Tibial nerve (tissue), 4 donors: ENCODE results near the gene CUL3. TPM values are rescaled to one million over a fixed set of nuclear protein-coding genes. Genes with fewer than 3 reads are reported as not detected.

Source experiments
- DNase-seq, 2 donors: peaks; one replicate each; pipeline ENCODE4 v3.0.0-alpha.2; 2019; ENCODE audit warnings: low spot score in 2 of 2
- H3K27ac ChIP-seq, 4 donors: fragments of 200-600 bp; sonication (generic) in 3 of 4; one replicate each; pipeline ENCODE4 v1.5.1; 2017 to 2019; ENCODE audit warnings: mild to moderate bottlenecking in 1 of 4
- H3K27me3 ChIP-seq, 2 donors: fragments of 200-600 bp; sonication (generic) in 1 of 2; one replicate each; pipeline versions ENCODE4 v1.5.1 to v1.6.0; 2017 to 2019
- H3K36me3 ChIP-seq, 3 donors: fragments of 200-600 bp; sonication (generic); one replicate each; pipeline ENCODE4 v1.5.1; 2018 to 2019
- H3K4me1 ChIP-seq, 4 donors: fragments of 200-600 bp; sonication (generic) in 3 of 4; one replicate each; pipeline ENCODE4 v1.5.1; 2017 to 2019
- H3K4me3 ChIP-seq, 4 donors: fragments of 200-600 bp; sonication (generic) in 3 of 4; one replicate each; pipeline ENCODE4 v1.5.1; 2017 to 2019; ENCODE audit warnings: mild to moderate bottlenecking in 1 of 4, moderate library complexity in 1 of 4
- H3K9me3 ChIP-seq, 4 donors: fragments of 200-600 bp; sonication (generic) in 3 of 4; one replicate each; pipeline ENCODE4 v1.5.1; 2017 to 2019
- EP300 ChIP-seq, 2 donors: sonication (generic); formaldehyde crosslinking; IDR thresholded peaks; one replicate each; pipeline ENCODE4 v1.6.1; 2017; ENCODE audit warnings: antibody characterized with exemption in 2 of 2, mild to moderate bottlenecking in 1 of 2
- POLR2A ChIP-seq, 2 donors: fragments of 450-650 bp; IDR thresholded peaks; one replicate each; pipeline ENCODE4 v1.6.1; 2017; ENCODE audit warnings: antibody characterized with exemption in 2 of 2, mild to moderate bottlenecking in 2 of 2, moderate library complexity in 2 of 2
- WGBS, 2 donors: methylation state at CpG; one replicate each; pipeline ENCODE4 v1.1.5; 2018; 5-methylcytosine and 5-hydroxymethylcytosine counted together
- total RNA-seq, 4 donors: library from RNA; depleted of rRNA; stranded (reverse); fragments of >200 nt; gene quantifications; one replicate each; pipeline ENCODE4 v1.1.0, GENCODE V29; 2016
- TF ChIP-seq, protein P1 (sequence below), 5 experiments: fragments of 200-600 bp in 3 of 5; fragments of 450-650 bp in 2 of 5; sonication (generic) in 3 of 5; IDR thresholded peaks; one replicate each; pipeline ENCODE4 v1.5.1; 2016 to 2019; ENCODE audit warnings: antibody characterized with exemption in 5 of 5, mild to moderate bottlenecking in 3 of 5, moderate library complexity in 2 of 5

Gene CUL3
- total RNA-seq, 4 donors from 2014 or later = 63.0 to 72.2 (median 67.3) TPM

DNA sequence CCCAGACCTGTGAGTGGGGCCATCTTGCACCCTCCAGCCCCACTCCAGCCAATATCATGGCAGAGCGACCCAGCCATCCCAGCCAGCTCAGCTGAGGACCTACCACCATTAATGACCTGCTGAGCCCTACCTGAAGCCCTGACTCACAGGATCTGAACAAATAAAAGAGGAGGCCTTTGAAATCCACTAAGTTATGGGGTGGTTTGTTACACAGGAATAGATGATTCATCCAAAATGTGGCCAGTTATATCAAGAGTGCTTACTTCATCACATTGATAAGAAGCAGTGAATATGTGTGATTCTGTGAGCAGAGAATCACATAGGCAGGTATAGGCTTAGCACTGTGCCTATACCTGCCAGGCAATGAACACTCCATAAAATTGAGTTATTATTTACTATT lies 148.5 kb downstream of the CUL3 start:
- H3K9me3 ChIP-seq = no peaks in the 10 kb centered on the region
- no peaks in the 10 kb centered on the region for H3K4me1 ChIP-seq
- no peak overlapping the region for H3K4me3 ChIP-seq
- no peaks in the 10 kb centered on the region for H3K36me3 ChIP-seq
- 92 to 100% methylated on average over 1 of the region's 1 CpG for WGBS, 2 donors
- TF ChIP-seq POLR2A (IDR thresholded peaks at IDR 0.05) = no peak
- TF ChIP-seq EP300 (IDR thresholded peaks at IDR 0.05) = no peak
- TF ChIP-seq, protein P1, sequence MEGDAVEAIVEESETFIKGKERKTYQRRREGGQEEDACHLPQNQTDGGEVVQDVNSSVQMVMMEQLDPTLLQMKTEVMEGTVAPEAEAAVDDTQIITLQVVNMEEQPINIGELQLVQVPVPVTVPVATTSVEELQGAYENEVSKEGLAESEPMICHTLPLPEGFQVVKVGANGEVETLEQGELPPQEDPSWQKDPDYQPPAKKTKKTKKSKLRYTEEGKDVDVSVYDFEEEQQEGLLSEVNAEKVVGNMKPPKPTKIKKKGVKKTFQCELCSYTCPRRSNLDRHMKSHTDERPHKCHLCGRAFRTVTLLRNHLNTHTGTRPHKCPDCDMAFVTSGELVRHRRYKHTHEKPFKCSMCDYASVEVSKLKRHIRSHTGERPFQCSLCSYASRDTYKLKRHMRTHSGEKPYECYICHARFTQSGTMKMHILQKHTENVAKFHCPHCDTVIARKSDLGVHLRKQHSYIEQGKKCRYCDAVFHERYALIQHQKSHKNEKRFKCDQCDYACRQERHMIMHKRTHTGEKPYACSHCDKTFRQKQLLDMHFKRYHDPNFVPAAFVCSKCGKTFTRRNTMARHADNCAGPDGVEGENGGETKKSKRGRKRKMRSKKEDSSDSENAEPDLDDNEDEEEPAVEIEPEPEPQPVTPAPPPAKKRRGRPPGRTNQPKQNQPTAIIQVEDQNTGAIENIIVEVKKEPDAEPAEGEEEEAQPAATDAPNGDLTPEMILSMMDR (IDR thresholded peaks at IDR 0.05) = no peak
- H3K27ac ChIP-seq = no peak overlapping the region
- no peak for DNase-seq
- H3K27me3 ChIP-seq = no peaks in the 10 kb centered on the region

DNA sequence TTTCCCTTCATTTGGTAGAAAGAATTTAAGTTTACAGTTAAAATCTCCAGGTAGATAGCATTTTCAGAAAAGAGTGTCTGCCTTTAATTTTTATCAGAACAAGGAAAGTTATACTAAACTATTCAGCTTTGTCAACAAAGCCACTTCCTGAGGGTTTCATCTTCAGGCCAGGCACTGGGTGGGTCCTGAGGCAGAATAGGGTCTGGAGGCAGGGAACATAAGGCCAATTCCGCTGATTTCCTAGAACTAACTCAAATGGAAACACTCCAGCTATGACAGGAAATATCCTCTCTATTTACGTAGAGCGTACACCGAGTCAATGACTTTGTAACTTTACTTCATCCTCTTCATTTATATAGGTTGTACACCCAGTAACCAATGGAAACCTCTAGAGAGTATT lies 150.5 kb downstream of the CUL3 start:
- Histone ChIP-seq H3K27me3 (no peaks in the 10 kb centered on the region), H3K27ac (no peak overlapping the region), H3K4me1 (no peaks in the 10 kb centered on the region), H3K36me3 (no peaks in the 10 kb centered on the region), H3K9me3 (peaks cover 0 to 5% (median 0%) of the 10 kb centered on the region in 4 donors), H3K4me3 (no peak overlapping the region)
- no peak for TF ChIP-seq POLR2A (IDR thresholded peaks at IDR 0.05)
- WGBS, 2 donors = 78 to 88% methylated on average over 4 of the region's 4 CpGs
- DNase-seq = no peak

DNA sequence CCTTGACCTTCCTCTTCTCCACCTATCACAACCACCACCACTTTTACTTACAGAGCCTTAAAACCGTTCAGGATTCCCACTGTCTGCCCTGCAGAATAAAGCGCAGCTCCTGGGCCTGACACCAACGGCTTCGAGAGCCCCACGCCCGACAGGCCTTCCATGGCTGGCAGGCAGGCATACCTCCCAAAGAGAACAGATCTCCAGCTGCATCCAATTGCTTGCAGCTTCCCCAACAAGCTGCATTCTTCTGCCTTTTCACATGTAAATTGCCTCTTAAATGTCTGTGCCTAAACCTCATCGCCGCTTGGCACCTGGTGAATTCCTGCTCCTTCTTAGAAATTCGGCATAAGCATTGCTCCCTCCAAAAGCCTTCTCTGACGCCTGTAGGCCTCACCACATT lies 151.7 kb downstream of the CUL3 start:
- no peak overlapping the region for H3K4me3 ChIP-seq
- H3K27me3 ChIP-seq = no peaks in the 10 kb centered on the region
- no peaks in the 10 kb centered on the region for H3K36me3 ChIP-seq
- TF ChIP-seq EP300 (IDR thresholded peaks at IDR 0.05) (no peak), POLR2A (IDR thresholded peaks at IDR 0.05) (no peak)
- TF ChIP-seq, protein P1 (IDR thresholded peaks at IDR 0.05) = no peak
- H3K4me1 ChIP-seq = no peaks in the 10 kb centered on the region
- no peak for DNase-seq
- H3K9me3 ChIP-seq = peaks cover 0 to 9% (median 0%) of the 10 kb centered on the region in 4 donors
- no peak overlapping the region for H3K27ac ChIP-seq
- WGBS, 2 donors = 55 to 62% methylated on average over 10 of the region's 10 CpGs

DNA sequence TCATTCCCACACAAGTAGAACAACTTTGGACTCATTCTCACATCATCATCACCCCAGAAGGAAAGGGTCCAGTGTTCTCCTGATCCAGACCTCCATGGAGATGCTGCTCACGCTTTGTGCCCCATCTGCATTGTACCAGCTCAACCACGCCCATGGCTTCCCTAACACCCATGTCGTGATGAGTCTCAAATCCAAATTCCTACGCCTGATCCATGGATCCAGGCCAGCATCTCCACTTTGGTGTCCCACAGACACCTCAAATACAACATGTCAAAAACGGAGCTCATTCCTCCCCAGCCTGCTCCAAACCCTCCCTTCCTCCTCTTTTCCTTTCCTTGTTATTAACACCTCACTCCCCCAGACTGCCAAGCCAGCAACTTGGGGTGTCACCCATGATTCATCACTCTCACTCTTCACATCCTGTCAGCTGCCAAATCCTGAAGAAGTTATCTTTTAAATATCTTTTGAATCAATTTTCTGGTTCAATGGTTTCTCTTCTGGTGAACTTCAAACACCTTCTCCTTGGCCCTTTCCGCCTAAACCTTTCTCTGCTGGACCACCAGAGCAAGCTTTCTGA lies 153.1 kb downstream of the CUL3 start:
- WGBS, 2 donors = 82 to 89% methylated on average over 6 of the region's 6 CpGs
- Histone ChIP-seq H3K27ac (no peak overlapping the region), H3K36me3 (no peaks in the 10 kb centered on the region), H3K9me3 (peaks cover 0 to 9% (median 0%) of the 10 kb centered on the region in 4 donors), H3K4me1 (no peaks in the 10 kb centered on the region), H3K4me3 (no peak overlapping the region), H3K27me3 (no peaks in the 10 kb centered on the region)
- DNase-seq = no peak
- TF ChIP-seq POLR2A (IDR thresholded peaks at IDR 0.05) (no peak), EP300 (IDR thresholded peaks at IDR 0.05) (no peak)
- TF ChIP-seq, protein P1 (IDR thresholded peaks at IDR 0.05) = no peak

DNA sequence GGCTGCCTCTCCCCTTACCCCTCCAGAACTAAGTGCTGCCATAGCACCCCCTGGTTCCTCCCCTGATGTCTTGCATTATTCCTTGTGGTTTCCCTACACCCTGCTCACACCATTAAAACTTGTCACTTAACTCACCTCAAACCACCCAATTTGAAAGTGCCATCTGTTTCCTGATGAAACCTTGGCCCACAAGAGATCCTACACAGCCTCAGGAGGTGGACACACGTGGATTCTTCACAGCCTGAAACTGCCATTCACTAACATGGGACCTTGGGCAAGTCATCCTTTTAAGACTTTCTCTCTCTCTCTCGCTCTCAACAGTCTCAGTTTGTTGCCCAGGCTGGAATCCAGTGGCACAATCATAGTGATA lies 155.7 kb downstream of the CUL3 start:
- no peak for DNase-seq
- Histone ChIP-seq H3K4me1 (no peaks in the 10 kb centered on the region), H3K9me3 (peaks cover 0 to 9% (median 0%) of the 10 kb centered on the region in 4 donors), H3K27ac (no peak overlapping the region), H3K27me3 (no peaks in the 10 kb centered on the region), H3K36me3 (no peaks in the 10 kb centered on the region), H3K4me3 (no peak overlapping the region)
- TF ChIP-seq EP300 (IDR thresholded peaks at IDR 0.05) = no peak
- WGBS, 2 donors = 48 to 51% methylated on average over 2 of the region's 2 CpGs

DNA sequence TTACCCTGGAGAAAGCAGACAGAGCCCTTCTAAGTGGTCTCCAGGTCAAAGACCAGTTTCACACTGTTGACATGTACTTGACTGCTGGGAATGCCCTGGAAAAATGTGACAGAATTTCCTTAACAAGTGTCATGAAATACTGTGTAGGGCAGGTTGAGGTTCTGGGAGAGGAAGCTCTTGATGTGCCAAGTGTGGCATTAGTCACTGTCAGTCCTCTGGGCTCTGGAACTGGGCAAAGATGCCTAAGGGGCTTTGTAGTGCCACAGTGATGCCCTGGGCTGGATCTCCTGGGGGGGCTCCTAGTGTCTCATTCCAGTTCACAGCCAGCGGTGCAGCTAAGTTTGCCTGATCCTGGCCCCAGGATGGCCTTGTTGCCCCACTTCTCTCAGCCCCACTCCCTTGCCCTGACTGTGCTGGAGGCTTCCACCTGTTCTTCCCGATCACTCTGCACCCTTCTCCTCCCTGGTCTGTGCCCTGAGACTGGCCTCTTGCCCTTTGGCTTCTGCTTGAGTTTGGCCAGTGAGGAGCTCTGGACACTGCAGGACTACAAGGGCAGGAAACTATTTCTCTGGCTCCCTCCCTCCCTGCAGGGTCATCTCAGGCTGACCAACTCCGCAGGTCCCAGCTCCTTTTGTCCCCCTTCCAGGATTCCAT lies 156.2 kb downstream of the CUL3 start:
- no peak for DNase-seq
- TF ChIP-seq POLR2A (IDR thresholded peaks at IDR 0.05) (no peak), EP300 (IDR thresholded peaks at IDR 0.05) (no peak)
- TF ChIP-seq, protein P1 (IDR thresholded peaks at IDR 0.05) = no peak
- H3K36me3 ChIP-seq = no peaks in the 10 kb centered on the region
- 67 to 82% methylated on average over 2 to 3 of the region's 3 CpGs for WGBS, 2 donors
- H3K4me1 ChIP-seq = no peaks in the 10 kb centered on the region
- no peaks in the 10 kb centered on the region for H3K27me3 ChIP-seq
- peaks cover 0 to 9% (median 0%) of the 10 kb centered on the region in 4 donors for H3K9me3 ChIP-seq
- no peak overlapping the region for H3K27ac ChIP-seq
- H3K4me3 ChIP-seq = no peak overlapping the region
